ENCODE data around the gene TRIM25.

DNA sequence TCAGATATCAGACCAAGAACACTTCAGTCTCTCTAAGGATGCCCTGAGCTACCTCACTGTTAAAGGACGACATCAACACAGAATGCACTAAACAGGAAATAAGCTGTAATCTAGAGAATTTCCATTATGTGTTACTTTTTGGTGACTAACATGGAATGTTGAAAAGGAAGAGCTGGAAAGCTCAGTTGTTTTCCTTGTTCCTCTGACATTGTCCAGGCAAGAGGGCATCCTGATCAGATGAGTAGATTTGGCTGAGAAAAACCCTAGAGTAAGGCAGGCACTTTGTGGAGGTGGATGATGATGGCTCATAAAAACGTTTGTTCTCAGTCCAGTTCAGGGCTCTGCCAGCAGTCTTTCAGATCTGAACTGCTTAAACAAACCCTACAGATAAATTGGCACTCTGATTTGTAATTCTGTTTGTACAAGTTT, 45.9 kb downstream of the TRIM25 start:
- TF ChIP-seq, protein P1, sequence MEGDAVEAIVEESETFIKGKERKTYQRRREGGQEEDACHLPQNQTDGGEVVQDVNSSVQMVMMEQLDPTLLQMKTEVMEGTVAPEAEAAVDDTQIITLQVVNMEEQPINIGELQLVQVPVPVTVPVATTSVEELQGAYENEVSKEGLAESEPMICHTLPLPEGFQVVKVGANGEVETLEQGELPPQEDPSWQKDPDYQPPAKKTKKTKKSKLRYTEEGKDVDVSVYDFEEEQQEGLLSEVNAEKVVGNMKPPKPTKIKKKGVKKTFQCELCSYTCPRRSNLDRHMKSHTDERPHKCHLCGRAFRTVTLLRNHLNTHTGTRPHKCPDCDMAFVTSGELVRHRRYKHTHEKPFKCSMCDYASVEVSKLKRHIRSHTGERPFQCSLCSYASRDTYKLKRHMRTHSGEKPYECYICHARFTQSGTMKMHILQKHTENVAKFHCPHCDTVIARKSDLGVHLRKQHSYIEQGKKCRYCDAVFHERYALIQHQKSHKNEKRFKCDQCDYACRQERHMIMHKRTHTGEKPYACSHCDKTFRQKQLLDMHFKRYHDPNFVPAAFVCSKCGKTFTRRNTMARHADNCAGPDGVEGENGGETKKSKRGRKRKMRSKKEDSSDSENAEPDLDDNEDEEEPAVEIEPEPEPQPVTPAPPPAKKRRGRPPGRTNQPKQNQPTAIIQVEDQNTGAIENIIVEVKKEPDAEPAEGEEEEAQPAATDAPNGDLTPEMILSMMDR (tag by site-specific recombination; IDR thresholded peaks at IDR 0.05), result no peak
- TF ChIP-seq ZNF133 (tag by site-specific recombination; IDR thresholded peaks at IDR 0.05), result no peak
